HG03097 (cell line): ENCODE data around the gene MAP4K4.

Source experiments
- ATAC-seq: cut with Tn5 transposase; IDR thresholded peaks from one replicate; pipeline ENCODE4 v1.9.1; 2021; ENCODE audit not compliant: unreplicated experiment, low FRiP score

The MAP4K4 gene

GRCh38 chr2:101808006-101808562 is 110.6 kb downstream of the MAP4K4 start:
- ATAC-seq = no peak

DNA sequence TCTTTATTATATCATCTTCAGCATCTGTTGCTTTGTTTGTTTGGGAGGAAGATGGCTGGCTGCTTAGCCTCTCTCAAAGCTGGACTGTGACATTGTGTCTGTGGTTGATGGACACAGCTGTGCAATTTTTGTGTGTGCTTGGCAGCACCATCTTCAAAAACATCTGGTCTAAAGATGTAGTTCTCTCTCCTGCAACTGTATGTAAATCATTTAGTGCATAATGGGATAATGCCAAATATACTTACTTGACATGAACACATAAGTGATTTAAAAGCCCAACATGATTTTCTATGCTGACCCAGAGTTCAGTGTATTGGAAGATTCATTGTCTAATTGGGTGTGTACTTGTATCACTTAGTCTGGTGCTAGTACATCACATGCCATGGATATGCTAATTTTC is 112.2 kb downstream of the MAP4K4 start:
- no peak for ATAC-seq

- ATAC-seq = no peak
Measured at GRCh38 chr2:101811226-101812015, 113.9 kb downstream of the MAP4K4 start.

DNA sequence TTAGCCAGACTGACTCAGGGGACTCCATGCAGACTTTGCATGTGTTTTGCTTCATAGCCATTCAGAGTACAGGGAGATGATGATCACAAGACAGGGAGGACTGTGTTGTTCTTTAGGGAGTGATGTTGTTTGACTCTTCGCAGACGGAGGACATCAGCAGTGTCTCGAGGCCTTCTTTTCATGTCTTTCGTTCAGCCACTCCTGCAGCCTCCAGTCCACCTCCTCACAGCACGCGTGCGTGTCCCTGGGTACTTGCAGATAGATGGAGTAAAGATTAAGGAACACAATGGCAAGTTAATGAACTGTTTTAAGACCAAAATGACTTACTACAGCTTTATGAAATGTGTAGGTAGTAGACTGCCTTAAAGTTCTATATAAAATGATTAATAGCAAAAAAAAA is 114.7 kb downstream of the MAP4K4 start:
- ATAC-seq = no peak

GRCh38 chr2:101814752-101815151 is 117.2 kb downstream of the MAP4K4 start:
- ATAC-seq = no peak

GRCh38 chr2:101815154-101815553 is 117.6 kb downstream of the MAP4K4 start:
- no peak for ATAC-seq

DNA sequence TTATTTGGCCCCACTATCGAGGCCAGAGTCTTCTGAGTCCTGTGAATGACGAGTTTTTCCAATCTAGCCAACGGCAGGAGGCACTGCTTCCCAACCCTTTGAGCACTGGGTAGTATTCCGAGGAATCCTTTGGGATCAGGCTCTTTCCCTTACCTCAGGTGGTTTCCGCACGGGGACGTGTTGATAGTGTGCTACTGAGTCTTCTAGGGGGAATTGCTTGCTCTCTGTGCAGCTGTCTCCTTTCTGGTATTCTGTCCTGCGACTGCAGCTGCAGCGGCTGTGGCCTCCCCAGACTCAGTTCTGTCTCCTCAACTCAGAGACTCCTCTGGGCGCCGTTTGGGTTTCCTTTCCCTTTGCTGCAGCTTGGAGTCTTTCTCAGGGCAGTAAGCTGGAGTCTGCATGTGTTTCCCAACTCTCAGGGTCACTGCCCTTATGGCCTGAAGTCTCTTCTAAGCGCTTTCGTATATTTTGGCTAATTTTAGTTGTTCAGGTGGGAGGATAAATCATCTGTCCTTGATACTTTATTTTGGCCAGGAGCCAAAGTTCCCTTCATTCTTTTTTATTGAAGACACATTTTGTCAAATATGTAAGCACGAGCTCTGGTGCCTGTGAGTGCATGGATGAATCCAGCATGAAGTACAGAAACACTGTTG is 118.4 kb downstream of the MAP4K4 start:
- no peak for ATAC-seq

DNA sequence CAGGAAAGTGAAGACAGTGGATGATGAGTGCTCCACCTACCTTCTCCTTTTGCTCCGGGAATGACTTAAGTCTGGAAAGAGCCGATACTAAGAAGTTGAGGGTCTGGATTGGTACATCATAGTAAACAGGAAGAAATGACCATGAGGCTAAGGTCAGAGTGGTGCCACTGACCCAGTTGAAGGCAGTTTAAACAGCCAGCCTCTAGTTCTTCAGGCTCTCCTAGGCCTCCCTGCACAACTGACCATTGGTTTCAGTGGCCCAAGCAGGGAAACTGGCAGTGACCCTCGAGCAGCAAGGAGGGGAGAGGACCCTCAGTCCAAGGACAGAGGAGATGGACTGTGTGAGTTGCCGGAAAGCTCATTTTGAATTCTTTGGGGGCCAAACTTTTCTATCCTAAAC is 119.1 kb downstream of the MAP4K4 start:
- no peak for ATAC-seq

GRCh38 chr2:101817481-101817880 is 120.0 kb downstream of the MAP4K4 start:
- no peak for ATAC-seq

DNA sequence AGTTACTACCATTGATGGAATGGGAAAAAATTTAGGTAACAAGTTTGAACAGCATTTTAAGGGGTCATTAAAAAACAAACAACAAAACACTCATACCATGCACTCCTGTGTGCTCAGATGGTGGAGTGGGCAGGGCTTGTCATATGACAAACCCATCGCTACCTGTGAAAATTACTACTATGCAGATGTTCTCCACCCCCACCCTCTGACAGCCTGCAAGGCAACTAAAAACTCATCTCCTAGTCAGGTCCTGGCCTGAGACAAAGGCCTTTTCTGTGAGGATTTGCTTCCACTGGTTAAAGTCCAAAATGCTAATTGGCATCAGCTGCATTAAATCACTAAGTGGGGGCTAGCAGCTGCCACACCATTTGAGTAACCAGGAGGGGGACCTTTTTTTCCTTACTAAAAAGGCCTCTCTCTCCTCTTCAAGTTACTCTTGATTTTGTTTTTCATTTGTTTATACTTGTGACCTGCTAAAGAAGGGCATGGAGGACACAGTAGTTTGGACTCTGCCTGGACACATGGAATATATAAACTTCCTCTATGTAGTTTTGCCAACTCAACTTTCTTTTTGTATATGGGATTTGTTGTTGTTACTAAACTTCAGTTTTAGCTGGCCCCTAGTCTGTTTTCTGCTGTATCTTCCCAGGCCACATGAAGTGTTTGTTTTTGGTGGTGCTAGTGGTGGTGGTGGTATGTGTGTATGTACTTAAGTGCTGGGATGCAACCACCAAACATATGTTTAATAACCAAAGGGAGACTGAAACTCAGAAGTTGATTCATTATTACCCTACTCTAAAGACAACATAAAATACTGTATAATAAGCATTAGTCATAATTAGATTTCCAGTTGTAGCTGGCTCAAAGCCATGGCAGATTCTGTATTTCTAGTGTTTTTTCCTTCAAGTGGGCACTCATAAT is 121.3 kb downstream of the MAP4K4 start:
- no peak for ATAC-seq

DNA sequence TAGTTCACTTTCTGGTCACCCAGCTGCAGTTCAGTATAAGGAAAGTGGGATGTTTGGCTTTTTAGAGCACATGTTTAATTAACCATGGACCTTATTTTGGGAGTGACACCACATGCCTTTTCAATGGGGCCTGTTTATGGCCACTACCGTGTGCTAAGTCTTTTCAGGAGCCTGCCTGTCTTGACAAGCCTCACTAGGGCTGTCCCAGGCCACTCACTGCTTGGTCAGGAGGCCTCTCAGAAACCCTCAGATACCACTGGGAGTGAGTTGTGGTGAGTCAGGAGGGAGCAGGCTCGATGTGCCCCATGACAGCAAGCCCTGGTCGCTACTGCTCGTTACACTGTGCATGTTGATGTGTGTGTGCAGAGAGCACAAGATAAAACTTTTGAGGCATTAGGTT is 123.0 kb downstream of the MAP4K4 start:
- ATAC-seq = no peak

DNA sequence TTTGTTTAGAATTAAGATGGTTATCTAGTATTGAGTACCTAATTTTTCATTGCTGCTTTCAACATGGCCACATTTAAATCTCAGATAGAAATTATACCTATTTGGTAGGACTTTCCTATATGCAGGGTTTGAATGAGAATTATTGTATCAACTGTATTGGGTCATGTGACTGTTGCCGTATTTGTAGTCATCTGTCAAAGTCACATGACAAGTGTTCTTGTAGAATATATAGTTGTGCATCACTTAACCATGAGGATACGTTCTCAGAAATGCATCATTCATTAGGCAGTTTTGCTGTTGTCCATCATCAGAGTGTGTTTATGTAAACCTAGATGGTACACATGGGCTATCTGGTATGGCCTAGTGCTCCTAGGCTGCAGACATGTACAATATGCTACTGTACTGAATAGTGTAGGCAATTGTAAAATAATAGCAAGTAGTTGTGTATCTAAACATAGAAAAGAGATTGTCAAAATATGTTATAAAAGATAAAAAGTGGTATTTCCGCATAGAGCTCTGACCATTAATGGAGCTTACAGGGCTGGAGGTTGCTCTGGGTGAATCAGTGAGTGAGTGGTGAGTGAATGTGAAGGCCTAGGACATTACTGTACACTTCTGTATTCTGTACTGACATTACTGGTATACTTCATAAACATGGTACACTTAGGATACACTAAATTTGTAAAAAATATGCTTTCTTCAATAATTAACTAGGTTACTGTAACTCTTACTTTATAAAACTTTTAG is 123.7 kb downstream of the MAP4K4 start:
- ATAC-seq = no peak

- no peak for ATAC-seq
Measured at GRCh38 chr2:101821828-101822458, 124.4 kb downstream of the MAP4K4 start.

DNA sequence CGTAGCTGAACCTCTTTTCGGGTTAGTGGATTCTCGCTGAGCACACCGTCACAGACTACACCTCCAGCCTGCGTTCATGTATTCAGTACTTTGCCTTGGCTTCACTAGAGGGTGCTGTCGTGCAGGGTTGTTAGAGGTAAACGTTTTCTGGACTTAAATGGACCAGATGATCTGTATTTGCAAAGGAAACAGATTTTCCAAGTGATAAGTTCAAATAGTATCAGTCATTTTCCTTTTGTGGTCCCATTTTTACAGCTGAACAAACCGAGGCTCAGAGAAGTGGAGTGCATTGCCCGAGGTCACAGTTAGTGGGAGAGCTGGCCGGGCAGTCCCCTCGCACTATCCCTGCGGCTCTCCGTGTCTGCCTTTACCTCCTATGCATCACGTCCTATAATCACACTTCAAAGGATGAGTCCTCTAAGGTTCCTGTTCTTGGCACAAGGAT is 125.9 kb downstream of the MAP4K4 start:
- ATAC-seq = peak; percentile 65

- no peak for ATAC-seq
Measured at GRCh38 chr2:101823859-101824258, 126.4 kb downstream of the MAP4K4 start.

GRCh38 chr2:101826716-101827115 is 129.2 kb downstream of the MAP4K4 start:
- ATAC-seq = no peak

DNA sequence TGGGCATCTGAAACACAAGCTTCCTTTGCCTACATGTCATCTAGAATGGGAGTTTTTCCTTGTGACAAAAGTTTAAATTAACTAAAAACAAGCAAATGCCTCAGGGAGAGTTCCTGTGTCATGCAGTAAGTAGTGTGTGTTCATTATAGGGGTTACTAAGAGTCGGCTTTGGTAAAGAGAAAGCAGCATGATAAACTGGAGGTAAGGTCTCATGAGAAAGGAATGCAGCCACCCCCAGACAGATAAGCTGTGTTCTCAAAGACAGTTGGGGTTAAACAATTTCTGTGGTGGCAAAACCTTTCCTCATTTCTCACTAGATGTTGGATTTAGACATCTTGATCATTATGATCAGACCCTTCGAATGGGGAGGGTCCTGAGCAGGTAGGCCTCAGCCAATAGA is 129.7 kb downstream of the MAP4K4 start:
- no peak for ATAC-seq

DNA sequence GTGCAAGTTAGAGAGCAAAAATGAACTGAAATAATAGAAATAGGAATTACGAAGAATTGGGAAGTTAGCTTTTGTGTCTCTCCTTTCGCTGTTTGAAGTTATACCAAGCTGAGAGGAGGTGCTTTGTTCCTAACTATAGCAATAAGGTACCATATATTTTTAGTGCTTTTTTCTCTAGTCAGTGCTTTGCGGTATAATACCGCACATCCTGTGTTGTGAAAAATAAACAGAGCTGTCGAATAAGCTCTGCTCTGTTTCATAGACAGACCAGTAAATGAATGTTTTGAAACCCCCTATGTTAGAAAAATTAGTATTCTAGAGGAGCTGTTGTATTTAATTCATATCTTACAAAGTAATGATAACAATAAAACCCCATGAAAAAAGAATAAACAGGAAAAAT is 130.8 kb downstream of the MAP4K4 start:
- ATAC-seq = no peak

DNA sequence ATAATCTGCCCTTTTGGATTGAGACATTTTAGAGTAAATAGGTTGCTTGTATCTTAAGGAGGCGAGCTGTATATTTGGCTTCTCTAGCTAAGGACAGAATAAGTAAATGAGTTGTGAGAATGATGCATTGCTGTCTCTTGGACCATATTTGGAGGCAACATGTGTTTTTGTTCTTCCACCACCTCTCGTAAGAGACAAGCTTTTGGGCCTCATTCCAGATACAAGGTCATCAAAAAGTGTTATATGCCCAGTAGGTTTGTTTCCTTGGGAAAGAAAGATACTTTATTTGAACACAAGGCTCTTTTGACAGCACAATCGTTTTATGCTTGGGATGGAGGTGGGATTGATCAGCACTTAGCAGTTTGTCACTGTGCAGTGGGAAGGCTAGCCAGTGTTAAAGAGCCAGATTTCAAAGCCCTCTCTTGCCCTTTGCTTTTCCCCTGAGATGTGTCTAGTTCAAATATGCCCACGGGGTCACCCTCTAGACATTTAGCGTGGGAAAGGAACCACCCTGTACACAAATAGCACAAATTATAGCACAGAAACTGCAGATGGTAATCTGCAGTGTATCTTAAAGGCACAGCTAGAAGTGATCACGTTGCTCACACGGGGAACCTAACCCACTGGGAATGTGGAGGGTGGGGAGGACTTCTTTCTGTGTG is 131.3 kb downstream of the MAP4K4 start:
- no peak for ATAC-seq
